Smooth muscle cell (in vitro differentiated cells): ENCODE results near the gene TAF13. TPM values are rescaled to one million over a fixed set of nuclear protein-coding genes. Genes with fewer than 3 reads are reported as not detected.

Experiments
- DNase-seq: peaks from one replicate; lab custom pipeline; 2025; ENCODE audit not compliant: unreplicated experiment; lab: John Stamatoyannopoulos, UW
- H2AFZ ChIP-seq: fragments of 200-600 bp; sonication (generic); 2 replicates; pipeline ENCODE4 v1.6.0; 2016; ENCODE audit warnings: antibody characterized with exemption, low read depth, mild to moderate bottlenecking
- H3F3A ChIP-seq: fragments of 200-600 bp; sonication (generic); 2 replicates; pipeline ENCODE4 v1.6.0; 2017; ENCODE audit warnings: antibody characterized with exemption, low read depth
- H3K27ac ChIP-seq: fragments of 200-600 bp; sonication (generic); 2 replicates; pipeline ENCODE4 v1.5.1; 2016; ENCODE audit warnings: low read depth, mild to moderate bottlenecking
- H3K27me3 ChIP-seq: fragments of 200-600 bp; sonication (generic); 2 replicates; pipeline ENCODE4 v1.6.1; 2016; ENCODE audit warnings: low read depth, mild to moderate bottlenecking
- H3K36me3 ChIP-seq: fragments of 200-600 bp; sonication (generic); 2 replicates; pipeline ENCODE4 v1.5.1; 2016; ENCODE audit warnings: low read depth
- H3K4me1 ChIP-seq: fragments of 200-600 bp; sonication (generic); 2 replicates; pipeline ENCODE4 v1.5.1; 2016; ENCODE audit warnings: low read depth
- H3K4me2 ChIP-seq: fragments of 200-600 bp; sonication (generic); 2 replicates; pipeline ENCODE4 v1.6.0; 2016; ENCODE audit warnings: mild to moderate bottlenecking
- H3K4me3 ChIP-seq: fragments of 200-600 bp; sonication (generic); 2 replicates; pipeline ENCODE4 v1.5.1; 2016; ENCODE audit warnings: mild to moderate bottlenecking
- H3K79me2 ChIP-seq: fragments of 200-600 bp; sonication (generic); 2 replicates; pipeline ENCODE4 v1.6.0; 2016; ENCODE audit warnings: low read depth, mild to moderate bottlenecking
- H3K9ac ChIP-seq: fragments of 200-600 bp; sonication (generic); 2 replicates; pipeline ENCODE4 v1.6.0; 2016; ENCODE audit warnings: low read depth
- H3K9me3 ChIP-seq: fragments of 200-600 bp; sonication (generic); replicated peaks from 2 replicates; pipeline ENCODE4 v1.5.1; 2016; ENCODE audit warnings: low read depth
- H4K20me1 ChIP-seq: fragments of 200-600 bp; sonication (generic); 2 replicates; pipeline ENCODE4 v1.6.0; 2016; ENCODE audit warnings: low read depth
- WGBS: methylation state at CpG from one replicate; pipeline ENCODE4 v1.1.7; 2016; ENCODE audit warnings: low lambda C conversion rate; 5-methylcytosine and 5-hydroxymethylcytosine counted together
- polyA plus RNA-seq: library from polyadenylated mRNA; unstranded; fragments of >200 nt; fragmentation: Nextera tagmentation; extraction: Ambion mirVana; gene quantifications from 2 replicates; pipeline ENCODE4 v1.2.1, GENCODE V29; 2016
- small RNA-seq: library from RNA; depleted of rRNA; stranded (forward); fragments of <200 nt; gene quantifications from one replicate; pipeline ENCODE3, GENCODE V24; 2014
- total RNA-seq: library from RNA; depleted of rRNA; stranded (reverse); fragments of >200 nt; gene quantifications from 2 replicates; pipeline ENCODE4 v1.2.3, GENCODE V29; 2014
- TF ChIP-seq, protein P1 (sequence below): fragments of 200-600 bp; sonication (generic); IDR thresholded peaks from 2 replicates; pipeline ENCODE4 v1.5.1; 2017; ENCODE audit warnings: borderline replicate concordance, mild to moderate bottlenecking, antibody characterized with exemption; ENCODE audit not compliant: insufficient read depth, poor library complexity, severe bottlenecking

TAF13 gene
- total and polyA plus RNA-seq, 2 experiments from 2014 or later, result 30.1 to 110 TPM

GRCh38 chr1:109017134-109017533 is 58.7 kb downstream of the TAF13 start:
- H3K27ac ChIP-seq, result no peak overlapping the region
- no peaks in the 10 kb centered on the region for H3K36me3 ChIP-seq
- no peak overlapping the region for H2AFZ ChIP-seq
- no peak overlapping the region for H3K4me2 ChIP-seq
- DNase-seq, result no peak
- no peak overlapping the region for H3K9ac ChIP-seq
- H3K9me3 ChIP-seq, result peaks cover 3% of the 10 kb centered on the region
- H3F3A ChIP-seq, result no peaks in the 10 kb centered on the region
- H3K79me2 ChIP-seq, result no peaks in the 10 kb centered on the region
- no peaks in the 10 kb centered on the region for H4K20me1 ChIP-seq
- no peaks in the 10 kb centered on the region for H3K4me1 ChIP-seq
- no peaks in the 10 kb centered on the region for H3K27me3 ChIP-seq
- TF ChIP-seq, protein P1, sequence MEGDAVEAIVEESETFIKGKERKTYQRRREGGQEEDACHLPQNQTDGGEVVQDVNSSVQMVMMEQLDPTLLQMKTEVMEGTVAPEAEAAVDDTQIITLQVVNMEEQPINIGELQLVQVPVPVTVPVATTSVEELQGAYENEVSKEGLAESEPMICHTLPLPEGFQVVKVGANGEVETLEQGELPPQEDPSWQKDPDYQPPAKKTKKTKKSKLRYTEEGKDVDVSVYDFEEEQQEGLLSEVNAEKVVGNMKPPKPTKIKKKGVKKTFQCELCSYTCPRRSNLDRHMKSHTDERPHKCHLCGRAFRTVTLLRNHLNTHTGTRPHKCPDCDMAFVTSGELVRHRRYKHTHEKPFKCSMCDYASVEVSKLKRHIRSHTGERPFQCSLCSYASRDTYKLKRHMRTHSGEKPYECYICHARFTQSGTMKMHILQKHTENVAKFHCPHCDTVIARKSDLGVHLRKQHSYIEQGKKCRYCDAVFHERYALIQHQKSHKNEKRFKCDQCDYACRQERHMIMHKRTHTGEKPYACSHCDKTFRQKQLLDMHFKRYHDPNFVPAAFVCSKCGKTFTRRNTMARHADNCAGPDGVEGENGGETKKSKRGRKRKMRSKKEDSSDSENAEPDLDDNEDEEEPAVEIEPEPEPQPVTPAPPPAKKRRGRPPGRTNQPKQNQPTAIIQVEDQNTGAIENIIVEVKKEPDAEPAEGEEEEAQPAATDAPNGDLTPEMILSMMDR, result no peak
- 100% methylated on average over 1 of the region's 1 CpG for WGBS
- no peak overlapping the region for H3K4me3 ChIP-seq

Small RNAs within 50 kb of the gene (small RNA-seq; reads per million reads assigned to genes)
- gene AL356488.2 (not detected), gene BX679664.1 (not detected)

Other genes with a start within 250 kb of the TAF13 start
- not detected in 2 replicates for gene AKNAD1, start 218.9 kb downstream of the TAF13 start, total RNA-seq
- gene AKNAD1, start 218.9 kb downstream of the TAF13 start, polyA plus RNA-seq, result 0.40 and 0.59 TPM in 2 replicates
- gene GPSM2, start 199.0 kb downstream of the TAF13 start, total RNA-seq, result 11.1 and 13.7 TPM in 2 replicates
- 6.9 and 9.1 TPM in 2 replicates for gene GPSM2, start 199.0 kb downstream of the TAF13 start, polyA plus RNA-seq
- 16.3 and 25.3 TPM in 2 replicates for gene CLCC1, start 112.5 kb downstream of the TAF13 start, total RNA-seq
- 20.5 and 23.0 TPM in 2 replicates for gene CLCC1, start 112.5 kb downstream of the TAF13 start, polyA plus RNA-seq
- gene WDR47, start 33.9 kb downstream of the TAF13 start, total RNA-seq, result 14.9 and 16.0 TPM in 2 replicates
- 5.8 and 8.5 TPM in 2 replicates for gene WDR47, start 33.9 kb downstream of the TAF13 start, polyA plus RNA-seq
- gene TMEM167B, start 14.8 kb upstream of the TAF13 start, total RNA-seq, result 31.6 and 45.8 TPM in 2 replicates
- 22.4 and 24.2 TPM in 2 replicates for gene TMEM167B, start 14.8 kb upstream of the TAF13 start, polyA plus RNA-seq
- 3.5 and 4.8 TPM in 2 replicates for gene ELAPOR1, start 38.1 kb upstream of the TAF13 start, total RNA-seq
- 2.6 and 3.5 TPM in 2 replicates for gene ELAPOR1, start 38.1 kb upstream of the TAF13 start, polyA plus RNA-seq
- 157 and 164 TPM in 2 replicates for gene SARS1, start 137.9 kb upstream of the TAF13 start, total RNA-seq
- 165 and 176 TPM in 2 replicates for gene SARS1, start 137.9 kb upstream of the TAF13 start, polyA plus RNA-seq
- 2.9 and 3.6 TPM in 2 replicates for gene CELSR2, start 173.5 kb upstream of the TAF13 start, total RNA-seq
- 1.8 and 5.1 TPM in 2 replicates for gene CELSR2, start 173.5 kb upstream of the TAF13 start, polyA plus RNA-seq
- gene PSRC1, start 207.1 kb upstream of the TAF13 start, total RNA-seq, result 5.5 and 5.7 TPM in 2 replicates
- gene PSRC1, start 207.1 kb upstream of the TAF13 start, polyA plus RNA-seq, result 9.0 and 10.8 TPM in 2 replicates
- not detected in 2 replicates for gene MYBPHL, start 231.0 kb upstream of the TAF13 start, total RNA-seq
- not detected in 2 replicates for gene MYBPHL, start 231.0 kb upstream of the TAF13 start, polyA plus RNA-seq